Measurements from ENCODE around the gene ITGB8. TPM values are rescaled to one million over a fixed set of nuclear protein-coding genes. Genes with fewer than 3 reads are reported as not detected.

The ITGB8 gene
- total RNA-seq, 1 experiment from 2014 or later, result 1.9 TPM

GRCh38 chr7:20381406-20382034 lies 50.8 kb downstream of the ITGB8 start (continued):
- TF ChIP-seq GRHL2 (CRISPR knock-in tag; IDR thresholded peaks at IDR 0.05; ENCODE audit: insufficient replicate concordance, severe bottlenecking) (no peak), FOXJ3 (CRISPR knock-in tag; IDR thresholded peaks at IDR 0.05; ENCODE audit: borderline replicate concordance) (no peak), JUN (CRISPR knock-in tag; IDR thresholded peaks at IDR 0.05) (no peak), FOXP4 (CRISPR knock-in tag; IDR thresholded peaks at IDR 0.05) (no peak), ESRRA (CRISPR knock-in tag; IDR thresholded peaks at IDR 0.05; ENCODE audit: borderline replicate concordance) (no peak), ZNF138 (CRISPR knock-in tag; conservative IDR thresholded peaks at IDR 0.05) (no peak), RORB (CRISPR knock-in tag; IDR thresholded peaks at IDR 0.05) (no peak), ZNF281 (CRISPR knock-in tag; IDR thresholded peaks at IDR 0.05) (no peak), RELA (CRISPR knock-in tag; IDR thresholded peaks at IDR 0.05; ENCODE audit: borderline replicate concordance) (no peak)

- POLR2A ChIA-PET, result no interaction called here
- peaks cover 5% of the 10 kb centered on the region; the same call in 1 of the 2 replicates for H3K36me3 Mint-ChIP-seq
- no peaks in the 10 kb centered on the region for H3K9me3 Mint-ChIP-seq
- CTCF ChIA-PET, result no interaction called here
- H3K27me3 Mint-ChIP-seq (ENCODE audit: low read depth), result no peaks in the 10 kb centered on the region
- no peak for TF ChIP-seq ATF6 (CRISPR knock-in tag; IDR thresholded peaks at IDR 0.05)
- no peak for TF ChIP-seq ATF3 (CRISPR knock-in tag; conservative IDR thresholded peaks at IDR 0.05)
- TF ChIP-seq ZNF317 (CRISPR knock-in tag; IDR thresholded peaks at IDR 0.05; ENCODE audit: borderline replicate concordance, low read depth), result no peak
- TF ChIP-seq SMAD4 (CRISPR knock-in tag; IDR thresholded peaks at IDR 0.05), result no peak
- ATAC-seq (no peak), DNase-seq (ENCODE audit: low spot score) (no peak)
- no peaks in the 10 kb centered on the region for H3K4me1 Mint-ChIP-seq
- H3K27ac Mint-ChIP-seq, result no peak overlapping the region
- no peak overlapping the region for H3K4me3 Mint-ChIP-seq
Measured at GRCh38 chr7:20383351-20383750, 52.7 kb downstream of the ITGB8 start.

GRCh38 chr7:20385126-20385525 lies 54.4 kb downstream of the ITGB8 start:
- Mint-ChIP-seq H3K36me3 (peaks cover 5% of the 10 kb centered on the region; the same call in 1 of the 2 replicates), H3K27me3 (ENCODE audit: low read depth) (no peaks in the 10 kb centered on the region), H3K4me1 (no peaks in the 10 kb centered on the region), H3K27ac (no peak overlapping the region), H3K4me3 (no peak overlapping the region), H3K9me3 (no peaks in the 10 kb centered on the region)
- DNase-seq (ENCODE audit: low spot score) (no peak), ATAC-seq (no peak)
- CTCF ChIA-PET, result no interaction called here
- POLR2A ChIA-PET, result no interaction called here
- no peak for TF ChIP-seq SMAD4 (CRISPR knock-in tag; IDR thresholded peaks at IDR 0.05)

- H3K27ac Mint-ChIP-seq, result no peak overlapping the region
- DNase-seq (ENCODE audit: low spot score) (no peak), ATAC-seq (no peak)
- no peaks in the 10 kb centered on the region for H3K4me1 Mint-ChIP-seq
- no peaks in the 10 kb centered on the region for H3K9me3 Mint-ChIP-seq
- CTCF ChIA-PET, result no interaction called here
- POLR2A ChIA-PET, result no interaction called here
- no peaks in the 10 kb centered on the region for H3K27me3 Mint-ChIP-seq (ENCODE audit: low read depth)
- no peak overlapping the region for H3K4me3 Mint-ChIP-seq
- TF ChIP-seq CBFB (CRISPR knock-in tag; IDR thresholded peaks at IDR 0.05; ENCODE audit: low read depth) (no peak), ATF1 (CRISPR knock-in tag; IDR thresholded peaks at IDR 0.05) (no peak), PREB (CRISPR knock-in tag; IDR thresholded peaks at IDR 0.05; ENCODE audit: borderline replicate concordance) (no peak), AFF4 (CRISPR knock-in tag; IDR thresholded peaks at IDR 0.05; ENCODE audit: borderline replicate concordance) (no peak)
- no peaks in the 10 kb centered on the region for H3K36me3 Mint-ChIP-seq
Measured at GRCh38 chr7:20388084-20388483, 57.4 kb downstream of the ITGB8 start.
